Stimulated activated CD8-positive, alpha-beta memory T cell treated with anti-CD3 and anti-CD28 coated beads, Interleukin-12 subunit alpha, Interleukin-12 subunit beta, amount 100 ng/mL, for 24 hours (primary cell): ENCODE results near the gene CFAP74.
"Not testable (repeated sequence)": the region's sequence is repeated elsewhere in the genome, so short reads cannot be mapped to it uniquely, and the experiment has no call there.

Source experiments
- DNase-seq: peaks from one replicate; pipeline ENCODE4 v3.0.0-alpha.2; 2020; ENCODE audit errors: extremely low read depth

CFAP74 gene

GRCh38 chr1:1988061-1988945 lies 15.3 kb downstream of the CFAP74 start:
- DNase-seq: no peak

- no peak for DNase-seq
Observed at GRCh38 chr1:1987142-1987510, 16.5 kb downstream of the CFAP74 start.

- DNase-seq: no peak
Observed at GRCh38 chr1:1986451-1987141, 17.0 kb downstream of the CFAP74 start.

GRCh38 chr1:1985375-1986050 lies 18.1 kb downstream of the CFAP74 start:
- no peak for DNase-seq

- no peak for DNase-seq
Observed at GRCh38 chr1:1984560-1985070, 19.0 kb downstream of the CFAP74 start.

GRCh38 chr1:1982379-1983232 lies 21.0 kb downstream of the CFAP74 start:
- DNase-seq: no peak

- not testable (repeated sequence) for DNase-seq
Observed at GRCh38 chr1:1981631-1982327, 21.8 kb downstream of the CFAP74 start.

GRCh38 chr1:1981142-1981500 lies 22.5 kb downstream of the CFAP74 start:
- DNase-seq: no peak

GRCh38 chr1:1980467-1981141 lies 23.0 kb downstream of the CFAP74 start:
- DNase-seq: no peak

GRCh38 chr1:1979482-1980165 lies 24.0 kb downstream of the CFAP74 start:
- DNase-seq: no peak

GRCh38 chr1:1978690-1979481 lies 24.7 kb downstream of the CFAP74 start:
- DNase-seq: not testable (repeated sequence)

- DNase-seq: no peak
Observed at GRCh38 chr1:1978108-1978507, 25.5 kb downstream of the CFAP74 start.

- DNase-seq: no peak
Observed at GRCh38 chr1:1976031-1976430, 27.6 kb downstream of the CFAP74 start.

- no peak for DNase-seq
Observed at GRCh38 chr1:1975535-1975934, 28.1 kb downstream of the CFAP74 start.

- no peak for DNase-seq
Observed at GRCh38 chr1:1974834-1975233, 28.8 kb downstream of the CFAP74 start.

GRCh38 chr1:1973716-1974642 lies 29.6 kb downstream of the CFAP74 start:
- no peak for DNase-seq

GRCh38 chr1:1972976-1973715 lies 30.4 kb downstream of the CFAP74 start:
- DNase-seq: no peak
